Neural cell (in vitro differentiated cells): ENCODE results near the gene ATF7. TPM values are rescaled to one million over a fixed set of nuclear protein-coding genes. Genes with fewer than 3 reads are reported as not detected.

ENCODE experiments used
- H2AFZ ChIP-seq: fragments of 200-600, 300-800 bp; sonication (generic), shearing (Covaris generic); 2 replicates; pipeline ENCODE4 v1.6.0; 2014; ENCODE audit warnings: low read depth, mild to moderate bottlenecking, antibody characterized with exemption, low read length, moderate library complexity
- H3F3A ChIP-seq: fragments of 200-600 bp; shearing (Covaris generic); 2 replicates; pipeline ENCODE4 v1.6.1; 2016; ENCODE audit warnings: mild to moderate bottlenecking, moderate library complexity, mixed read lengths, antibody characterized with exemption, low read length; ENCODE audit not compliant: insufficient read depth, poor library complexity, severe bottlenecking
- H3K27ac ChIP-seq: fragments of 200-600, 300-800 bp; sonication (generic), shearing (Covaris generic); 2 replicates; pipeline ENCODE4 v1.5.1; 2014; ENCODE audit warnings: mild to moderate bottlenecking, low read length, moderate library complexity
- H3K27me3 ChIP-seq: fragments of 300-800, 200-600 bp; sonication (generic), shearing (Covaris generic); 2 replicates; pipeline ENCODE4 v1.6.0; 2014; ENCODE audit warnings: mild to moderate bottlenecking, low read depth, low read length, moderate library complexity; ENCODE audit not compliant: insufficient read depth
- H3K36me3 ChIP-seq: fragments of 300-800, 200-600 bp; sonication (generic), shearing (Covaris generic); 2 replicates; pipeline ENCODE4 v1.5.1; 2014; ENCODE audit warnings: mild to moderate bottlenecking, antibody characterized with exemption, low read length, moderate library complexity; ENCODE audit not compliant: insufficient read depth
- H3K4me2 ChIP-seq: fragments of 300-800, 200-600 bp; sonication (generic), shearing (Covaris generic); 2 replicates; pipeline ENCODE4 v1.6.0; 2014; ENCODE audit warnings: mild to moderate bottlenecking, low read length
- H3K4me3 ChIP-seq: fragments of 300-800, 200-600 bp; sonication (generic), shearing (Covaris generic); 2 replicates; pipeline ENCODE4 v1.5.1; 2014; ENCODE audit warnings: mild to moderate bottlenecking, low read length, moderate library complexity
- H3K79me2 ChIP-seq: fragments of 200-600 bp; shearing (Covaris generic); replicated peaks from 2 replicates; pipeline ENCODE4 v1.6.0; 2014; ENCODE audit warnings: mild to moderate bottlenecking, low read length, moderate library complexity; ENCODE audit not compliant: insufficient read depth
- H3K9ac ChIP-seq: fragments of 300-800, 200-600 bp; sonication (generic), shearing (Covaris generic); 2 replicates; pipeline ENCODE4 v1.6.1; 2016; ENCODE audit warnings: mild to moderate bottlenecking, low read length, mixed read lengths
- H3K9me2 ChIP-seq: fragments of 200-600 bp; shearing (Covaris generic); 2 replicates; pipeline ENCODE4 v1.6.1; 2016; ENCODE audit warnings: mild to moderate bottlenecking, low read length, mixed read lengths; ENCODE audit not compliant: insufficient read depth
- H3K9me3 ChIP-seq: fragments of 200-600, 300-800 bp; sonication (generic), shearing (Covaris generic); 2 replicates; pipeline ENCODE4 v1.6.1; 2016; ENCODE audit warnings: mild to moderate bottlenecking, mixed run types, low read length, moderate library complexity, mixed read lengths
- H4K20me1 ChIP-seq: fragments of 200-600 bp; shearing (Covaris generic); 2 replicates; pipeline ENCODE4 v1.6.1; 2016; ENCODE audit warnings: mild to moderate bottlenecking, mixed run types; ENCODE audit not compliant: insufficient read depth
- EP300 ChIP-seq: fragments of 450-650 bp; conservative IDR thresholded peaks from 2 replicates; pipeline ENCODE4 v1.6.1; 2014; ENCODE audit warnings: antibody characterized with exemption, mild to moderate bottlenecking, moderate library complexity; ENCODE audit not compliant: poor library complexity, severe bottlenecking
- EZH2 ChIP-seq: fragments of 200-600, 300-800 bp; shearing (Covaris generic), sonication (generic); IDR thresholded peaks from 2 replicates; pipeline ENCODE4 v1.6.1; 2014; ENCODE audit warnings: antibody characterized with exemption, low read length, borderline replicate concordance, mild to moderate bottlenecking; ENCODE audit not compliant: insufficient read depth, poor library complexity, severe bottlenecking
- MXI1 ChIP-seq: fragments of 450-650 bp; conservative IDR thresholded peaks from 2 replicates; pipeline ENCODE4 v1.6.1; 2014; ENCODE audit warnings: antibody characterized with exemption, mild to moderate bottlenecking; ENCODE audit not compliant: poor library complexity, severe bottlenecking
- POLR2AphosphoS5 ChIP-seq: IDR thresholded peaks from 2 replicates; pipeline ENCODE4 v1.6.1; 2012
- RAD21 ChIP-seq: fragments of 450-650 bp; conservative IDR thresholded peaks from 2 replicates; pipeline ENCODE4 v1.6.1; 2014; ENCODE audit warnings: antibody characterized with exemption, mild to moderate bottlenecking, moderate library complexity
- SMC3 ChIP-seq: fragments of 450-650 bp; conservative IDR thresholded peaks from 2 replicates; pipeline ENCODE4 v1.6.1; 2014; ENCODE audit warnings: antibody characterized with exemption, mild to moderate bottlenecking, moderate library complexity; ENCODE audit not compliant: poor library complexity
- TAF1 ChIP-seq: IDR thresholded peaks from 2 replicates; pipeline ENCODE4 v1.6.1; 2012; ENCODE audit warnings: low read depth
- polyA plus RNA-seq: library from polyadenylated mRNA; depleted of rRNA; stranded (reverse); fragments of >200 nt; gene quantifications from 2 replicates; pipeline ENCODE4 v1.2.3, GENCODE V29; 2014
- TF ChIP-seq, protein P1 (sequence below): IDR thresholded peaks from 2 replicates; pipeline ENCODE4 v1.6.1; 2012; ENCODE audit warnings: borderline replicate concordance
- TF ChIP-seq, protein P2 (sequence below): fragments of 450-650 bp; IDR thresholded peaks from 2 replicates; pipeline ENCODE4 v1.5.1; 2014; ENCODE audit warnings: antibody characterized with exemption, mild to moderate bottlenecking, moderate library complexity; ENCODE audit not compliant: poor library complexity, severe bottlenecking

The ATF7 gene
- polyA plus RNA-seq, 1 donor from 2014 or later, result 6.3 TPM

DNA sequence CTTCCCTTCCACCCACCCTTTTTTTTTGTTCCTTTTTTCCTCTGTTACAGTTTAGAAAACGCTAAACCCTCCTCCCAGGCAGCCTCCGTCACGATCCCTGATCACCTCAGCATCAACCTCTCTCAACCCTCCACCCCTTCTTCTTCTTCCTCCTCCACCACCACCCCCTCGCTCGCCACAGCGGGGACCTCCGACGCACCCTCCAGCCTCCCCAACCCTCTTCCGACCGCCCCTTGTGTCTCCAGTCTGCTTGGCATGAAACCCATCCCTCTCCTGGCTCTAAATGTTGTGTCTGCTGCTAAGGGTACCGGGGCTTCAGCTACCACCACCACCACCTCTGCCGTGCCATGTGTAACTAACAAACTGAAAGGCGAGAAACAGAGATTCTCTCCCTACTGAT is 151.4 kb downstream of the ATF7 start:
- no peaks in the 10 kb centered on the region for H3K9me2 ChIP-seq
- peaks cover 10% of the 10 kb centered on the region for H4K20me1 ChIP-seq
- no peaks in the 10 kb centered on the region for H3K9me3 ChIP-seq
- H3K4me2 ChIP-seq, result no peak overlapping the region
- no peak overlapping the region for H3K27ac ChIP-seq
- H3K36me3 ChIP-seq, result peaks cover 5% of the 10 kb centered on the region
- H3K79me2 ChIP-seq, result peaks cover 14% of the 10 kb centered on the region
- no peak overlapping the region for H2AFZ ChIP-seq
- no peak for TF ChIP-seq EP300
- TF ChIP-seq EZH2, result no peak
- TF ChIP-seq TAF1, result no peak
- TF ChIP-seq, protein P1, sequence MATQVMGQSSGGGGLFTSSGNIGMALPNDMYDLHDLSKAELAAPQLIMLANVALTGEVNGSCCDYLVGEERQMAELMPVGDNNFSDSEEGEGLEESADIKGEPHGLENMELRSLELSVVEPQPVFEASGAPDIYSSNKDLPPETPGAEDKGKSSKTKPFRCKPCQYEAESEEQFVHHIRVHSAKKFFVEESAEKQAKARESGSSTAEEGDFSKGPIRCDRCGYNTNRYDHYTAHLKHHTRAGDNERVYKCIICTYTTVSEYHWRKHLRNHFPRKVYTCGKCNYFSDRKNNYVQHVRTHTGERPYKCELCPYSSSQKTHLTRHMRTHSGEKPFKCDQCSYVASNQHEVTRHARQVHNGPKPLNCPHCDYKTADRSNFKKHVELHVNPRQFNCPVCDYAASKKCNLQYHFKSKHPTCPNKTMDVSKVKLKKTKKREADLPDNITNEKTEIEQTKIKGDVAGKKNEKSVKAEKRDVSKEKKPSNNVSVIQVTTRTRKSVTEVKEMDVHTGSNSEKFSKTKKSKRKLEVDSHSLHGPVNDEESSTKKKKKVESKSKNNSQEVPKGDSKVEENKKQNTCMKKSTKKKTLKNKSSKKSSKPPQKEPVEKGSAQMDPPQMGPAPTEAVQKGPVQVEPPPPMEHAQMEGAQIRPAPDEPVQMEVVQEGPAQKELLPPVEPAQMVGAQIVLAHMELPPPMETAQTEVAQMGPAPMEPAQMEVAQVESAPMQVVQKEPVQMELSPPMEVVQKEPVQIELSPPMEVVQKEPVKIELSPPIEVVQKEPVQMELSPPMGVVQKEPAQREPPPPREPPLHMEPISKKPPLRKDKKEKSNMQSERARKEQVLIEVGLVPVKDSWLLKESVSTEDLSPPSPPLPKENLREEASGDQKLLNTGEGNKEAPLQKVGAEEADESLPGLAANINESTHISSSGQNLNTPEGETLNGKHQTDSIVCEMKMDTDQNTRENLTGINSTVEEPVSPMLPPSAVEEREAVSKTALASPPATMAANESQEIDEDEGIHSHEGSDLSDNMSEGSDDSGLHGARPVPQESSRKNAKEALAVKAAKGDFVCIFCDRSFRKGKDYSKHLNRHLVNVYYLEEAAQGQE, result no peak
- no peak for TF ChIP-seq MXI1
- no peak for TF ChIP-seq POLR2AphosphoS5
- TF ChIP-seq SMC3, result no peak
- no peak for TF ChIP-seq RAD21
- no peaks in the 10 kb centered on the region for H3K27me3 ChIP-seq
- H3K9ac ChIP-seq, result no peak overlapping the region
- no peaks in the 10 kb centered on the region for H3F3A ChIP-seq
- no peak overlapping the region for H3K4me3 ChIP-seq

DNA sequence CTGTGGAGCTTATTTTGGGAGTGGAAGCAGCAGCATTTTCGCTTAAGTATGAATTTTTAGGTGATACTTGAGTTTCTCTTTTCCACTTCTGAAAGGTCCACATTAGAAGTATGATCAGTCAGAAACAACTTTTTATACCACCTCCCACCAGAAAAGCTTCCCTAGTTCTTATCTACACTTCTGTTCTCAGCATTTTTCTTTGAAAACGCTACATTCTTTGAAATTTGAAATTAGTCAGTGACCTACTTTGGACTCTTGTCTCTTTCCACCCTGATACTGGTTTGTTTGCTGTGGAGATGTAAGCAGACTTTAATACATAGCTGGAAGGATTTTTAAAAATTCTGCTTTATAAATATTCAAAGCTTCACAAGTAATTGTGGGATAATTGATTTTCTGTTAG is 152.1 kb downstream of the ATF7 start:
- no peak for TF ChIP-seq RAD21
- no peak for TF ChIP-seq TAF1
- TF ChIP-seq, protein P2, sequence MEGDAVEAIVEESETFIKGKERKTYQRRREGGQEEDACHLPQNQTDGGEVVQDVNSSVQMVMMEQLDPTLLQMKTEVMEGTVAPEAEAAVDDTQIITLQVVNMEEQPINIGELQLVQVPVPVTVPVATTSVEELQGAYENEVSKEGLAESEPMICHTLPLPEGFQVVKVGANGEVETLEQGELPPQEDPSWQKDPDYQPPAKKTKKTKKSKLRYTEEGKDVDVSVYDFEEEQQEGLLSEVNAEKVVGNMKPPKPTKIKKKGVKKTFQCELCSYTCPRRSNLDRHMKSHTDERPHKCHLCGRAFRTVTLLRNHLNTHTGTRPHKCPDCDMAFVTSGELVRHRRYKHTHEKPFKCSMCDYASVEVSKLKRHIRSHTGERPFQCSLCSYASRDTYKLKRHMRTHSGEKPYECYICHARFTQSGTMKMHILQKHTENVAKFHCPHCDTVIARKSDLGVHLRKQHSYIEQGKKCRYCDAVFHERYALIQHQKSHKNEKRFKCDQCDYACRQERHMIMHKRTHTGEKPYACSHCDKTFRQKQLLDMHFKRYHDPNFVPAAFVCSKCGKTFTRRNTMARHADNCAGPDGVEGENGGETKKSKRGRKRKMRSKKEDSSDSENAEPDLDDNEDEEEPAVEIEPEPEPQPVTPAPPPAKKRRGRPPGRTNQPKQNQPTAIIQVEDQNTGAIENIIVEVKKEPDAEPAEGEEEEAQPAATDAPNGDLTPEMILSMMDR, result no peak
- no peak for TF ChIP-seq EZH2
- TF ChIP-seq, protein P1, result no peak
- no peak for TF ChIP-seq POLR2AphosphoS5
- no peak for TF ChIP-seq MXI1
- no peak for TF ChIP-seq EP300
- TF ChIP-seq SMC3, result no peak
- Histone ChIP-seq H3K79me2 (peaks cover 14% of the 10 kb centered on the region), H3K27ac (no peak overlapping the region), H3K9me3 (no peaks in the 10 kb centered on the region), H3K36me3 (peaks cover 5% of the 10 kb centered on the region), H3K9ac (no peak overlapping the region), H3F3A (no peaks in the 10 kb centered on the region), H4K20me1 (peaks cover 10% of the 10 kb centered on the region), H3K27me3 (no peaks in the 10 kb centered on the region), H2AFZ (no peak overlapping the region), H3K4me3 (no peak overlapping the region), H3K4me2 (no peak overlapping the region), H3K9me2 (no peaks in the 10 kb centered on the region)
